Thyroid gland (tissue), 4 donors: ENCODE results near the gene TDRD9. TPM values are rescaled to one million over a fixed set of nuclear protein-coding genes. Genes with fewer than 3 reads are reported as not detected.

ENCODE experiments used
- DNase-seq, 2 donors: peaks; one replicate each; pipeline ENCODE4 v3.0.0-alpha.2; 2019
- H3K27ac ChIP-seq, 3 donors: fragments of 200-600 bp; sonication (generic); 1 replicate in 2 of 3; 2 replicates in 1 of 3; pipeline ENCODE4 v1.5.1; 2016 to 2019; ENCODE audit warnings: mild to moderate bottlenecking in 1 of 3, moderate library complexity in 1 of 3
- H3K27me3 ChIP-seq: fragments of 200-600 bp; sonication (generic); one replicate; pipeline ENCODE4 v1.5.1; 2019
- H3K36me3 ChIP-seq, 2 donors: fragments of 200-600 bp; sonication (generic); one replicate each; pipeline ENCODE4 v1.5.1; 2016 to 2019
- H3K4me1 ChIP-seq, 2 donors: fragments of 200-600 bp; sonication (generic); one replicate each; pipeline ENCODE4 v1.5.1; 2017 to 2019
- H3K4me3 ChIP-seq, 3 donors: fragments of 200-600 bp; sonication (generic); replicated peaks in 1 of 3; 1 replicate in 2 of 3; 2 replicates in 1 of 3; pipeline ENCODE4 v1.5.1; 2016; ENCODE audit warnings: mild to moderate bottlenecking in 1 of 3
- H3K9me3 ChIP-seq: fragments of 200-600 bp; sonication (generic); one replicate; pipeline ENCODE4 v1.5.1; 2017
- POLR2A ChIP-seq, 2 donors: fragments of 450-650 bp; IDR thresholded peaks; one replicate each; pipeline ENCODE4 v1.6.1; 2017; ENCODE audit warnings: antibody characterized with exemption in 2 of 2, mild to moderate bottlenecking in 2 of 2, moderate library complexity in 1 of 2
- WGBS, 2 donors: methylation state at CpG; one replicate each; pipeline ENCODE4 v1.1.5; 2017; 5-methylcytosine and 5-hydroxymethylcytosine counted together
- intact Hi-C: fragments of 100-400 bp; cut with DNase I; formaldehyde crosslinking; loops from one replicate; pipeline ENCODE4 v1.15.1; 2023
- total RNA-seq, 4 donors: library from RNA; depleted of rRNA; stranded (reverse); fragments of >200 nt; gene quantifications; one replicate each; pipeline ENCODE4 v1.2.3, GENCODE V29; 2016
- TF ChIP-seq, protein P1 (sequence below), 6 experiments: fragments of 200-600 bp in 3 of 6; fragments of 450-650 bp in 3 of 6; sonication (generic) in 3 of 6; IDR thresholded peaks; one replicate each; pipeline ENCODE4 v1.5.1; 2016 to 2019; ENCODE audit warnings: antibody characterized with exemption in 6 of 6, mild to moderate bottlenecking in 2 of 6, inconsistent platforms in 1 of 6, moderate library complexity in 1 of 6

Gene TDRD9
- total RNA-seq, 4 donors from 2014 or later = 27.4 to 85.1 (median 50.0) TPM

DNA sequence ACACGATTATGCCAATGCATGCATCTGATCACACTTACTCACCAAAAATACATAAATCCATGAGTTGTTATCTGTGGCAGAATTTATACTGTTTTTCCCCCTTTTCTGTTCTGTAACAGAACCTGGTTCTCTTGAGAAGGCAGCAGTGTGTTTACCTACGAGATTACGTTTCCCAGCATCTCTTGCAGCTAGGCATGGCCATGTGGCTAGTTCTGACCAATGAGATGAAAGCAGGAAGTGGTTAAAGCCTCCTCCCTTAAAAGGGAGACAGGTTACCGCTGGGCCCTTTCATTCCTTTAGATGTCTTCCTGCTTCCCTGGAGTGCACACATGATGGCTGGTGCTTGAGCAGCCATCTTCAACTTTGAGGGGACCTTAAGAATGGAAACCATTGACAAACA lies 145.5 kb downstream of the TDRD9 start:
- intact Hi-C loops = no loop called here
- 70% methylated on average over 4 of the region's 4 CpGs for WGBS, 2 donors

DNA sequence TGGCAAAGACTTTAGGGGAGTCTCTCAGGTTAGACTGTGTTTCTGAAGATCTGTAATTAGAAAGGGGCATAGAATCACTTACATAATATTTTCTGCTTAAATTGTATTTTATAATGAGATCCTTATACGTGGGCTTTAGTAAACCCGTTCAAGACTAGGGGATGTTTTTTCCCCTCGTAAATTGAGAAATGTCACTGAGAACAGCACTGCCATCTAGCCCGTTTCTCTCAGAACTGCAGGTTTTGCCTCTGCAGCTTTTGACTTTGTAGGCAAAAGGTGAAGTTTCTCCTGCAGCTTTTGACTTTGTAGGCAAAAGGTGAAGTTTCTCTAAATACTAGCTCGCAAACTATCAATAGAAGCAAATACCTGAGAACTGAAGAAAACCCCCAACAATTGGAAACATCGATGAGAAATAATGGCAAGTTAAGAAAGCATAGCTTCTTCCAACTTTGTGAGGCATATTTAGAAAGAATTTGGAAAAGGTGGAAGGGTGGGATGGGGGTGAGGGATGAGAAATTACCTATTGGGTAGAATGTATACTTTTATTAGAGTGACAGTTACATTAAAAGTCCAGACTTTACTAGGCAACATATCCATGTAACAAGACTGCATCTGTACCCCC lies 147.4 kb downstream of the TDRD9 start:
- H3K9me3 ChIP-seq = no peaks in the 10 kb centered on the region

More for the DNA sequence above, 145.5 kb downstream of the TDRD9 start:
- Histone ChIP-seq H3K27ac (no peak overlapping the region), H3K4me3 (no peak overlapping the region), H3K9me3 (no peaks in the 10 kb centered on the region), H3K36me3 (no peaks in the 10 kb centered on the region), H3K4me1 (peaks cover 5 to 18% of the 10 kb centered on the region in 2 donors), H3K27me3 (no peaks in the 10 kb centered on the region)
- no peak for DNase-seq
- no peak for TF ChIP-seq POLR2A (IDR thresholded peaks at IDR 0.05)
- TF ChIP-seq, protein P1, sequence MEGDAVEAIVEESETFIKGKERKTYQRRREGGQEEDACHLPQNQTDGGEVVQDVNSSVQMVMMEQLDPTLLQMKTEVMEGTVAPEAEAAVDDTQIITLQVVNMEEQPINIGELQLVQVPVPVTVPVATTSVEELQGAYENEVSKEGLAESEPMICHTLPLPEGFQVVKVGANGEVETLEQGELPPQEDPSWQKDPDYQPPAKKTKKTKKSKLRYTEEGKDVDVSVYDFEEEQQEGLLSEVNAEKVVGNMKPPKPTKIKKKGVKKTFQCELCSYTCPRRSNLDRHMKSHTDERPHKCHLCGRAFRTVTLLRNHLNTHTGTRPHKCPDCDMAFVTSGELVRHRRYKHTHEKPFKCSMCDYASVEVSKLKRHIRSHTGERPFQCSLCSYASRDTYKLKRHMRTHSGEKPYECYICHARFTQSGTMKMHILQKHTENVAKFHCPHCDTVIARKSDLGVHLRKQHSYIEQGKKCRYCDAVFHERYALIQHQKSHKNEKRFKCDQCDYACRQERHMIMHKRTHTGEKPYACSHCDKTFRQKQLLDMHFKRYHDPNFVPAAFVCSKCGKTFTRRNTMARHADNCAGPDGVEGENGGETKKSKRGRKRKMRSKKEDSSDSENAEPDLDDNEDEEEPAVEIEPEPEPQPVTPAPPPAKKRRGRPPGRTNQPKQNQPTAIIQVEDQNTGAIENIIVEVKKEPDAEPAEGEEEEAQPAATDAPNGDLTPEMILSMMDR (IDR thresholded peaks at IDR 0.05) = no peak

DNA sequence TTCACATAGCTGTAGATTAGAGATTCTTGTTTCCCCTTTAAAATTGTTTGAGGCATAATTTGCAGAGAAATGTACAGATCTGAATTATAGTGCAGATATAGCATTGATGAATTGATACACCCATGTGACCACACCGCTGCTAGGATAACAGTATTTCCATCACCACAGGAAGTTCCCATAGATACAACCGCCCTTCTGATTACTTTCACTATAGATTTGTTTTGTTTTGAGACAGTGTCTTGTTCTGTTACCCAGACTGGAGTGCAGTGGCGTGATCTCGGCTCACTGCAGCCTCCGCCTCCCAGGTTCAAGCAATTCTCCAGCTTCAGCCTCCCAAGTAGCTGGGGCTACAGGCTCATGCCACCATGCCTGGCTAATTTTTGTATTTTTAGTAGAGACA lies 148.5 kb downstream of the TDRD9 start:
- no peak for DNase-seq
- Histone ChIP-seq H3K4me1 (peaks cover 5 to 18% of the 10 kb centered on the region in 2 donors), H3K27ac (no peak overlapping the region), H3K27me3 (no peaks in the 10 kb centered on the region), H3K36me3 (no peaks in the 10 kb centered on the region), H3K9me3 (no peaks in the 10 kb centered on the region), H3K4me3 (no peak overlapping the region)
- no peak for TF ChIP-seq POLR2A (IDR thresholded peaks at IDR 0.05)
- TF ChIP-seq, protein P1 (IDR thresholded peaks at IDR 0.05) = no peak
- WGBS, 2 donors = 74 to 76% methylated on average over 5 of the region's 5 CpGs
- intact Hi-C loops = no loop called here

More for the DNA sequence above, 147.4 kb downstream of the TDRD9 start:
- Histone ChIP-seq H3K27ac (peak overlapping the region in 1 of 3 donors; percentile 33), H3K4me3 (no peak overlapping the region), H3K36me3 (no peaks in the 10 kb centered on the region), H3K4me1 (peaks cover 5 to 18% of the 10 kb centered on the region in 2 donors), H3K27me3 (no peaks in the 10 kb centered on the region)
- no peak for TF ChIP-seq POLR2A (IDR thresholded peaks at IDR 0.05)
- TF ChIP-seq, protein P1 (IDR thresholded peaks at IDR 0.05) = peak; percentile 15 to 73 (median 52)
- peak; percentile 35 to 37 for DNase-seq
- WGBS, 2 donors = 22 to 23% methylated on average over 6 of the region's 6 CpGs
- intact Hi-C loops = no loop called here

DNA sequence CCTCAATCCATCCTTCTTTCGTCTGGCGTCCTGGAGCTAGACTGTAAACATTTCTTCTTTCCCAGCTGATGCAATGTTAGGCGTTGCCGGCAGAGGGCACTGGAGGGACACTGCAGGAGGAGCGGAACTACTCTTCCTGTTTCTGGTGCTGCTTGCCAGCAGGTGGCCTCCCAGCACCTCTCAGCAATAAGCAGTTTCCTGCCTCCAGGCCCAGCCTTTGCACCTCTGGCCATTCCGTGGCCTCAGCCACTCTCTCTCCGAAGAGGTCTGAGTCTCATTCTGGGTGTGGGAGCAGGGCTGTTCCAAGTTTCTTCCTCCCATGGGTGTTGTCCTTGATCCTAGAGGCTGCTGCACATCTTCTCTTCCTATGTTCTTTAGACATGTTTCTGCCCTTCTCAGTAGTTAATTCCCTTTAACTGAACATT lies 149.8 kb downstream of the TDRD9 start:
- WGBS, 2 donors = 0 to 2% methylated on average over 7 of the region's 7 CpGs
- Histone ChIP-seq H3K9me3 (no peaks in the 10 kb centered on the region), H3K4me1 (peaks cover 13 to 26% of the 10 kb centered on the region in 2 donors), H3K36me3 (no peaks in the 10 kb centered on the region), H3K4me3 (no peak overlapping the region), H3K27me3 (no peaks in the 10 kb centered on the region), H3K27ac (no peak overlapping the region)
- intact Hi-C loops = loop anchor here (2.0 kb wide), 1 partner anchor 53 kb away; no protein-coding TSS in a partner anchor
- DNase-seq = peak; percentile 88 to 93
- TF ChIP-seq, protein P1 (IDR thresholded peaks at IDR 0.05) = peak; percentile 98 to 100 (median 100)
- TF ChIP-seq POLR2A (IDR thresholded peaks at IDR 0.05) = no peak
